ENCODE measurements around the gene GRIK3. TPM values are rescaled to one million over a fixed set of nuclear protein-coding genes. Genes with fewer than 3 reads are reported as not detected.

The GRIK3 gene
- total and polyA plus RNA-seq, 2 of the 8 experiments (the other 6 are each of a cell fraction or from before 2014, with no cell fraction given): 2.1 to 3.4 TPM

- no peak for TF ChIP-seq ATF3 (IDR thresholded peaks at IDR 0.05; ENCODE audit: insufficient read depth, low read depth, low read length)
- TF ChIP-seq POU5F1 (IDR thresholded peaks at IDR 0.05; ENCODE audit: low read depth, low read length): no peak
These were observed 175.8 kb downstream of the GRIK3 start (continued) for GRCh38 chr1:36858553-36858952.
